Stimulated activated CD8-positive, alpha-beta memory T cell treated with anti-CD3 and anti-CD28 coated beads, Interleukin-7, amount 100 ng/mL, for 1 hour (primary cell): ENCODE data around the gene IMMT.

Experiments
- DNase-seq, 2 donors: peaks; one replicate each; pipeline ENCODE4 v3.0.0-alpha.2; 2020; ENCODE audit warnings: low read depth in 2 of 2

The IMMT gene

GRCh38 chr2:86199834-86200177 is 4.5 kb upstream of the IMMT start:
- DNase-seq, result no peak

- DNase-seq, result no peak
Observed at GRCh38 chr2:86195808-86196387, 636 bp upstream of the IMMT start.

GRCh38 chr2:86194751-86195054 is 559 bp downstream of the IMMT start:
- DNase-seq, result no peak

GRCh38 chr2:86193901-86194567 is 1.2 kb downstream of the IMMT start:
- no peak for DNase-seq

GRCh38 chr2:86189782-86190416 is 5.4 kb downstream of the IMMT start:
- DNase-seq, result no peak

GRCh38 chr2:86186431-86186830 is 8.8 kb downstream of the IMMT start:
- no peak for DNase-seq

- DNase-seq, result no peak
Observed at GRCh38 chr2:86185517-86186212, 9.6 kb downstream of the IMMT start.

GRCh38 chr2:86176597-86176996 is 18.7 kb downstream of the IMMT start:
- DNase-seq, result no peak

- DNase-seq, result no peak
Observed at GRCh38 chr2:86175828-86176227, 19.4 kb downstream of the IMMT start.

- no peak for DNase-seq
Observed at GRCh38 chr2:86174445-86174844, 20.8 kb downstream of the IMMT start.

- no peak for DNase-seq
Observed at GRCh38 chr2:86172610-86173009, 22.7 kb downstream of the IMMT start.

- DNase-seq, result no peak
Observed at GRCh38 chr2:86171295-86171694, 24.0 kb downstream of the IMMT start.

GRCh38 chr2:86170449-86170848 is 24.8 kb downstream of the IMMT start:
- no peak for DNase-seq

GRCh38 chr2:86160156-86160952 is 34.9 kb downstream of the IMMT start:
- no peak for DNase-seq

GRCh38 chr2:86158286-86158685 is 37.0 kb downstream of the IMMT start:
- no peak for DNase-seq

- DNase-seq, result no peak
Observed at GRCh38 chr2:86157009-86157556, 38.2 kb downstream of the IMMT start.

GRCh38 chr2:86150502-86150901 is 44.8 kb downstream of the IMMT start:
- DNase-seq, result no peak

GRCh38 chr2:86147793-86148192 is 47.5 kb downstream of the IMMT start:
- no peak for DNase-seq

- no peak for DNase-seq
Observed at GRCh38 chr2:86143926-86144685, 51.2 kb downstream of the IMMT start.

- no peak for DNase-seq
Observed at GRCh38 chr2:86143307-86143706, 52.0 kb downstream of the IMMT start.
